Lower leg skin (tissue), 3 donors: ENCODE results near the gene TAAR8.

ENCODE experiments used
- CTCF ChIP-seq, 3 donors: fragments of 450-650 bp; IDR thresholded peaks; one replicate each; pipeline ENCODE4 v1.5.1; 2016; ENCODE audit warnings: antibody characterized with exemption in 3 of 3, mild to moderate bottlenecking in 3 of 3, moderate library complexity in 2 of 3
- POLR2A ChIP-seq, 2 donors: fragments of 450-650 bp; IDR thresholded peaks; one replicate each; pipeline ENCODE4 v1.6.1; 2016 to 2017; ENCODE audit warnings: antibody characterized with exemption in 2 of 2, mild to moderate bottlenecking in 1 of 2, moderate library complexity in 1 of 2

- TF ChIP-seq CTCF (IDR thresholded peaks at IDR 0.05) (no peak), POLR2A (IDR thresholded peaks at IDR 0.05) (no peak)
These were observed 3.6 kb upstream of the TAAR8 start for GRCh38 chr6:132548746-132549463.
